SIG-M5 treated with dmso at 0.1 percent for 504 hours (cell line): ENCODE measurements around the gene ZMYM5.
A peak's percentile ranks its signal among the peaks of the same experiment; 100 is the strongest.
"Not testable (repeated sequence)": the region's sequence is repeated elsewhere in the genome, so short reads cannot be mapped to it uniquely, and the experiment has no call there.

Experiments
- DNase-seq: peaks from one replicate; lab custom pipeline; 2025; ENCODE audit not compliant: unreplicated experiment; lab: John Stamatoyannopoulos, UW

The ZMYM5 gene

GRCh38 chr13:19863323-19864023 is at the start of gene ZMYM5:
ZMYM5 (minus strand) TSS chr13:19863649; CDS start chr13:19852180, 11,469 bp downstream.
- DNase-seq: peak; percentile 98

GRCh38 chr13:19910336-19911072 is 47.1 kb upstream of the ZMYM5 start:
- DNase-seq: no peak

GRCh38 chr13:19908350-19908986 is 45.0 kb upstream of the ZMYM5 start:
- DNase-seq: no peak

- not testable (repeated sequence) for DNase-seq
These were observed 42.2 kb upstream of the ZMYM5 start for GRCh38 chr13:19905487-19906195.

GRCh38 chr13:19890030-19890429 is 26.6 kb upstream of the ZMYM5 start:
- DNase-seq: no peak

- DNase-seq: peak; percentile 34
These were observed 25.4 kb upstream of the ZMYM5 start for GRCh38 chr13:19888799-19889198.

- DNase-seq: no peak
These were observed 18.8 kb upstream of the ZMYM5 start for GRCh38 chr13:19882231-19882630.

GRCh38 chr13:19881641-19882040 is 18.2 kb upstream of the ZMYM5 start:
- DNase-seq: no peak

- DNase-seq: peak; percentile 75
These were observed 1.4 kb upstream of the ZMYM5 start for GRCh38 chr13:19864746-19865309.

- peak; percentile 66 for DNase-seq
These were observed 736 bp upstream of the ZMYM5 start for GRCh38 chr13:19864024-19864745.

- DNase-seq: peak; percentile 43
These were observed 752 bp downstream of the ZMYM5 start for GRCh38 chr13:19862481-19863313.

GRCh38 chr13:19861762-19862161 is 1.7 kb downstream of the ZMYM5 start:
- no peak for DNase-seq

- peak; percentile 7 for DNase-seq
These were observed 2.4 kb downstream of the ZMYM5 start for GRCh38 chr13:19860884-19861655.

GRCh38 chr13:19857637-19858036 is 5.8 kb downstream of the ZMYM5 start:
- DNase-seq: not testable (repeated sequence)

- no peak for DNase-seq
These were observed 10.7 kb downstream of the ZMYM5 start for GRCh38 chr13:19852766-19853165.

GRCh38 chr13:19845758-19846157 is 17.7 kb downstream of the ZMYM5 start:
- peak; percentile 70 for DNase-seq

GRCh38 chr13:19838865-19839275 is 24.6 kb downstream of the ZMYM5 start:
- no peak for DNase-seq

GRCh38 chr13:19836472-19836871 is 27.0 kb downstream of the ZMYM5 start:
- no peak for DNase-seq

GRCh38 chr13:19834704-19835103 is 28.7 kb downstream of the ZMYM5 start:
- no peak for DNase-seq
